Peyer's patch (tissue), 4 donors: Measurements from ENCODE around the gene SGCB. TPM values are rescaled to one million over a fixed set of nuclear protein-coding genes. Genes with fewer than 3 reads are reported as not detected.

Experiments
- DNase-seq, 3 donors: peaks; one replicate each; pipeline ENCODE4 v3.0.0-alpha.2; 2017 to 2019
- H3K27ac ChIP-seq, 4 donors: fragments of 200-600 bp; sonication (generic); one replicate each; pipeline ENCODE4 v1.5.1; 2016 to 2019
- H3K27me3 ChIP-seq, 2 donors: fragments of 200-600 bp; sonication (generic); one replicate each; pipeline ENCODE4 v1.5.1; 2019
- H3K36me3 ChIP-seq, 3 donors: fragments of 200-600 bp; sonication (generic); one replicate each; pipeline ENCODE4 v1.5.1; 2016 to 2019
- H3K4me1 ChIP-seq, 4 donors: fragments of 200-600 bp; sonication (generic); one replicate each; pipeline ENCODE4 v1.5.1; 2016 to 2019
- H3K4me3 ChIP-seq, 4 donors: fragments of 200-600 bp; sonication (generic); 1 replicate in 3 of 4; 2 replicates in 1 of 4; pipeline ENCODE4 v1.5.1; 2016 to 2019; ENCODE audit warnings: mild to moderate bottlenecking in 1 of 4
- H3K9me3 ChIP-seq, 4 donors: fragments of 200-600 bp; sonication (generic); one replicate each; pipeline ENCODE4 v1.5.1; 2016 to 2019; ENCODE audit warnings: mild to moderate bottlenecking in 1 of 4
- POLR2A ChIP-seq, 2 donors: fragments of 450-650 bp; IDR thresholded peaks; one replicate each; pipeline ENCODE4 v1.5.1; 2017; ENCODE audit warnings: antibody characterized with exemption in 2 of 2, mild to moderate bottlenecking in 2 of 2, moderate library complexity in 2 of 2
- total RNA-seq, 4 donors: library from RNA; depleted of rRNA; stranded (reverse); fragments of >200 nt; gene quantifications; one replicate each; pipeline ENCODE4 v1.1.0, GENCODE V29; 2016
- TF ChIP-seq, protein P1 (sequence below), 6 experiments: fragments of 450-650 bp in 4 of 6; fragments of 200-600 bp in 2 of 6; sonication (generic) in 1 of 6; IDR thresholded peaks; one replicate each; pipeline ENCODE4 v1.5.1; 2017 to 2019; ENCODE audit warnings: antibody characterized with exemption in 6 of 6, mild to moderate bottlenecking in 3 of 6, moderate library complexity in 1 of 6

The SGCB gene
- total RNA-seq, 4 donors from 2014 or later, result 13.0 to 33.8 (median 21.5) TPM

DNA sequence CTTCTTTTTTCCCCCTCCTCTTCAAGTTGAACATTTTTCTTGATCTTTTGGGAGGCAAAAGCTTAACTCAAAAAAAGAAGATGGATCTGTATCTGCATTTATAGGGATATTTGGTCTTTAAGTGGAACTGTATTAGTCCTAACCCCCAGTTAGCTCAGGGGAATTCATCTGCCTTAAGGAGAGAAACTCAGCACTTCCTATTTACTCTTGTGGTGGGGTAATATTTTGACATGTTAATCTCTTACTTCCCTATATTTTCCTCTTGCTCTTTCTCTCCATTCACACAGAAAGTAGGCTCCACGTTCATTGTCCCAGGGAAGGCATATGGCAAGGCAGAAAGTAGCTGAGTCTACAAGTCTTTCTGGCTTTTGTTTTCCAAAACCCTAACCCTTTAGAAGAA lies 23.2 kb downstream of the SGCB start:
- no peak for DNase-seq
- Histone ChIP-seq H3K4me3 (peak overlapping the region in 1 of 4 donors; percentile 35), H3K27ac (no peak overlapping the region), H3K9me3 (no peaks in the 10 kb centered on the region), H3K4me1 (peaks cover 0 to 30% (median 0%) of the 10 kb centered on the region in 4 donors), H3K36me3 (peaks cover 0 to 7% (median 0%) of the 10 kb centered on the region in 3 donors), H3K27me3 (no peaks in the 10 kb centered on the region)
- TF ChIP-seq POLR2A (IDR thresholded peaks at IDR 0.05), result no peak
- TF ChIP-seq, protein P1, sequence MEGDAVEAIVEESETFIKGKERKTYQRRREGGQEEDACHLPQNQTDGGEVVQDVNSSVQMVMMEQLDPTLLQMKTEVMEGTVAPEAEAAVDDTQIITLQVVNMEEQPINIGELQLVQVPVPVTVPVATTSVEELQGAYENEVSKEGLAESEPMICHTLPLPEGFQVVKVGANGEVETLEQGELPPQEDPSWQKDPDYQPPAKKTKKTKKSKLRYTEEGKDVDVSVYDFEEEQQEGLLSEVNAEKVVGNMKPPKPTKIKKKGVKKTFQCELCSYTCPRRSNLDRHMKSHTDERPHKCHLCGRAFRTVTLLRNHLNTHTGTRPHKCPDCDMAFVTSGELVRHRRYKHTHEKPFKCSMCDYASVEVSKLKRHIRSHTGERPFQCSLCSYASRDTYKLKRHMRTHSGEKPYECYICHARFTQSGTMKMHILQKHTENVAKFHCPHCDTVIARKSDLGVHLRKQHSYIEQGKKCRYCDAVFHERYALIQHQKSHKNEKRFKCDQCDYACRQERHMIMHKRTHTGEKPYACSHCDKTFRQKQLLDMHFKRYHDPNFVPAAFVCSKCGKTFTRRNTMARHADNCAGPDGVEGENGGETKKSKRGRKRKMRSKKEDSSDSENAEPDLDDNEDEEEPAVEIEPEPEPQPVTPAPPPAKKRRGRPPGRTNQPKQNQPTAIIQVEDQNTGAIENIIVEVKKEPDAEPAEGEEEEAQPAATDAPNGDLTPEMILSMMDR (IDR thresholded peaks at IDR 0.05), result no peak

DNA sequence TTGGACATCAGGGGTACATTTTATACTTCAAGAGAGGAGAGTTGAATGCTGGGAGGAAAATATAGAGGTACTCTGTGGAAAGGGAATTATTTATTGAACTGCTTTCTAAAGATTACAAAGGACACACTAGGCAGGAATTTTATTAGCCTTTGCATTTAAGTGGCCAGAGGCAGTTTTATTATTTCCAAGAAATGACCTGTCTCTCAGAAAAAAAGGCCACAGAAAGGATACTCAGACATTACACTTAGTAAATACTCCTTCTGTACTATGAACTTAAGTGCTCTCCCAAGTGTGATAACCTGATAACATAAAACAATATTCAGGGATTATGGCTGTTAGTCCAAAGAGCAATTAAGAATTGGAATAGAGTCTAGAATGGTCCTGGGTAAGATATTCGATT lies 25.4 kb downstream of the SGCB start:
- TF ChIP-seq, protein P1 (IDR thresholded peaks at IDR 0.05), result no peak
- no peak for TF ChIP-seq POLR2A (IDR thresholded peaks at IDR 0.05)
- Histone ChIP-seq H3K4me1 (peaks cover 0 to 20% (median 0%) of the 10 kb centered on the region in 4 donors), H3K9me3 (no peaks in the 10 kb centered on the region), H3K27me3 (no peaks in the 10 kb centered on the region), H3K4me3 (no peak overlapping the region), H3K27ac (peak overlapping the region in 1 of 4 donors; percentile 19), H3K36me3 (peaks cover 0 to 7% (median 0%) of the 10 kb centered on the region in 3 donors)
- no peak for DNase-seq

DNA sequence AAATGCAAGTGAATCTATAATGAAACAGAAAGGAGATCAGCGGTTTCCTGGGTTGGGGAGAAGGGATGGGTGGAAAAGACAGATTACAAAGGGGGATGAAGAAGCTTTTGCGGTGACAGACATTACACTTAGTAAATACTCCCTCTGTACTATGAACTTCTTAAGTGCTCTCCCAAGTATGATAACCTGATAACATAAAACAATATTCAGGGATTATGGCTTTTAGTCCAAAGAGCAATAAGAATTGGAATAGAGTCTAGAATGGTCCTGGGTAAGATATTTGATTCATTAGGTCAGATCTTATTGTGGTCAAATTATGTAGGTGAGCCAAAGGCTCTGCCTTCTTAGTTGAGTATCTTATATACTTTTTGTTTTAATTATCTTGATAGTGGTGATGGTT lies 27.1 kb downstream of the SGCB start:
- Histone ChIP-seq H3K4me3 (no peak overlapping the region), H3K4me1 (peaks cover 0 to 20% (median 0%) of the 10 kb centered on the region in 4 donors), H3K27me3 (no peaks in the 10 kb centered on the region), H3K27ac (no peak overlapping the region), H3K36me3 (peaks cover 0 to 7% (median 0%) of the 10 kb centered on the region in 3 donors), H3K9me3 (no peaks in the 10 kb centered on the region)
- TF ChIP-seq POLR2A (IDR thresholded peaks at IDR 0.05), result no peak
- TF ChIP-seq, protein P1 (IDR thresholded peaks at IDR 0.05), result no peak
- no peak for DNase-seq

GRCh38 chr4:52006887-52007286 lies 31.2 kb downstream of the SGCB start:
- Histone ChIP-seq H3K36me3 (no peaks in the 10 kb centered on the region), H3K9me3 (no peaks in the 10 kb centered on the region), H3K27ac (no peak overlapping the region), H3K4me1 (peaks cover 0 to 11% (median 0%) of the 10 kb centered on the region in 4 donors), H3K27me3 (no peaks in the 10 kb centered on the region), H3K4me3 (no peak overlapping the region)
- DNase-seq, result no peak
- TF ChIP-seq POLR2A (IDR thresholded peaks at IDR 0.05), result no peak
- TF ChIP-seq, protein P1 (IDR thresholded peaks at IDR 0.05), result no peak

GRCh38 chr4:52005604-52006273 lies 32.4 kb downstream of the SGCB start:
- no peaks in the 10 kb centered on the region for H3K27me3 ChIP-seq
- DNase-seq, result no peak
- H3K4me1 ChIP-seq, result peaks cover 0 to 5% (median 0%) of the 10 kb centered on the region in 4 donors
- H3K4me3 ChIP-seq, result no peak overlapping the region
- no peak overlapping the region for H3K27ac ChIP-seq
- H3K9me3 ChIP-seq, result no peaks in the 10 kb centered on the region
- no peaks in the 10 kb centered on the region for H3K36me3 ChIP-seq
- TF ChIP-seq, protein P1 (IDR thresholded peaks at IDR 0.05), result no peak
- no peak for TF ChIP-seq POLR2A (IDR thresholded peaks at IDR 0.05)
